T1000 (cell line): ENCODE data around the gene PPP1CA.
"Not testable (repeated sequence)": the region's sequence is repeated elsewhere in the genome, so short reads cannot be mapped to it uniquely, and the experiment has no call there.

ENCODE experiments used
- DNase-seq: peaks from one replicate; lab custom pipeline; 2025; ENCODE audit warnings: mixed read lengths; lab: John Stamatoyannopoulos, UW

PPP1CA gene

DNA sequence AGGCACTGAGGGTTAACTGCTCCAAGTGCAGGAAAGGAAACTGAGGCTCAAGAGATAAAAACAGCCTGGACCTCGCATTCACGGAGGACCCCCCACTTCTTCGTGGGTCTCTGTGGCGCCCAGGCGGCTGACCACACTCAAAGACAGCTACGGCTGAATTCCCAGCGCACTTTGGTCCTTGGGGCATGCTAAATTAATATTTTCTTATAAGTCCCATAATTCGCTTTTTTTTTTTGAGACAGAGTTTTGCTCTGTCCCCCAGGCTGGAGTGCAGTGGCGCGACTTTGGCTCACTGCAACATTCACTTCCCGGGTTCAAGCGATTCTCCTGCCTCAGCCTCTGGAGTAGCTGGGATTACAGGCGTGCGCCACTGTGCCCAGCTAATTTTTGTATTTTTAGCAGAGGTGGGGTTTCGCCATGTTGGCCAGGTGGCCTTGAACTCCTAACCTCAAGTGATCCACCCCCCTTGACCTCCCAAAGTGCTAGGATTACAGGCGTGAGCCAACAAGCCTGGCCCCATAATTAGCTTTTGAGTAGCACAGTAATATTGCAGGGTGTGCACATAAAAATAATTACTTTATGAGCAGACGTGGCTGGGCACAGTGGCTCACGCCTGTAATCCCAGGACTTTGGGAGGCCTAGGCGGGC lies 658 bp upstream of the PPP1CA start:
- DNase-seq, result not testable (repeated sequence)

DNA sequence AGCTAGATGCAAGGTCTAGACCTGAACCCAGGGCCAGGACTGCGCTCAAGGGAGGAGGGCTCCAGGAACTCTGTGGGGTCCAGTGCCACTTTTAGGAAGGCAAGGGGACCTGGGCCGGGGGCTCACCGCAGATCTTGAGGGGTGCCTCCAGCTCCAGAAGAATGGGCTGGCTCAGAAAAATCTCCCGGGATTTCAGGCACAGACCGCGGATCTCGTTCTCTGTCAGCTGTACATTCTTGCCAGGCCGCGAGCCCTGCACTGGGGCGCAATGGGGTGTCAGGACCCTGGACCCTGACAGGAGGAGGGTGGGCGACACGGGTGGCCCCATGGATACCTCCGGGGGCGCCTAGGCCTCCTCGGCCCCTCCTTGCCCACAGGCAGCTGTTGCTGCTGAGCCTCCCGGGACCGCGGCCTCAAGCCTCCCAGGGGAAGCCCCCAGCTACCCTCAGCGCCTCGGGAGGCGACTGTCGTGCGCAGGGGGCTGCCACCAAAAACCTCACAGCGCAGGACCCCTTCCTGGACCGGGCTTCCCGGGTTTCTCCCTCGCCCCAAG lies 640 bp downstream of the PPP1CA start:
- no peak for DNase-seq

DNA sequence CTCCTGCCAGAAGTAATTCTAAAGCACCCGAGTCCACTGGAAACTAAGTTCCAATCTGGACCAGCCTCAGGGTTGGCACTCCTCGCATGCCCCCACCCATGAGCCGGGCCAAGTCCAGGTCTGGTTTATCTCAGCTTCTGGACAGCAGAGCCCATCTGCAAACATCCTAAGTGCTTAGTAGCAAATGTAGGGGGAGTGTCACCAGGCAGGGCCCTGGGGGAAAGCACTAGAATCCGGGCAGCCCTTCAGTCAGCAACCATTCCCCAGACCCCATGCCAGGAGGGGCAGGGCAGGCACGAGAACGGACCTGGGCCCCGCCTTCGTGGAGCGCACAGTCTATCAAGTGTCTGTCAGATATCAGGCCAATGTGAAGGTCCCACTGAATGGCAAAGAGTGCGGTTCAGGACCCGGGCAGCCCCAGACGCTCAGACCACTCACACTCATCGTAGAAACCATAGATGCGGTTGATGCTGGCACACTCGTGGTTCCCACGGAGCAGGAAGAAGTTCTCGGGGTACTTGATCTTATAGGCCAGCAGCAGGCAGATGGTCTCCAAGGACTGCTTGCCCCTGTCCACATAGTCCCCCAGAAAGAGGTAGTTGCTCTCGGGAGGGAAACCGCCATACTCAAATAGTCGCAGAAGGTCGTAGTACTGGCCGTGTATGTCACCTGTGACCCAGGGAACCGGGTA lies 1.3 kb downstream of the PPP1CA start:
- DNase-seq, result no peak

DNA sequence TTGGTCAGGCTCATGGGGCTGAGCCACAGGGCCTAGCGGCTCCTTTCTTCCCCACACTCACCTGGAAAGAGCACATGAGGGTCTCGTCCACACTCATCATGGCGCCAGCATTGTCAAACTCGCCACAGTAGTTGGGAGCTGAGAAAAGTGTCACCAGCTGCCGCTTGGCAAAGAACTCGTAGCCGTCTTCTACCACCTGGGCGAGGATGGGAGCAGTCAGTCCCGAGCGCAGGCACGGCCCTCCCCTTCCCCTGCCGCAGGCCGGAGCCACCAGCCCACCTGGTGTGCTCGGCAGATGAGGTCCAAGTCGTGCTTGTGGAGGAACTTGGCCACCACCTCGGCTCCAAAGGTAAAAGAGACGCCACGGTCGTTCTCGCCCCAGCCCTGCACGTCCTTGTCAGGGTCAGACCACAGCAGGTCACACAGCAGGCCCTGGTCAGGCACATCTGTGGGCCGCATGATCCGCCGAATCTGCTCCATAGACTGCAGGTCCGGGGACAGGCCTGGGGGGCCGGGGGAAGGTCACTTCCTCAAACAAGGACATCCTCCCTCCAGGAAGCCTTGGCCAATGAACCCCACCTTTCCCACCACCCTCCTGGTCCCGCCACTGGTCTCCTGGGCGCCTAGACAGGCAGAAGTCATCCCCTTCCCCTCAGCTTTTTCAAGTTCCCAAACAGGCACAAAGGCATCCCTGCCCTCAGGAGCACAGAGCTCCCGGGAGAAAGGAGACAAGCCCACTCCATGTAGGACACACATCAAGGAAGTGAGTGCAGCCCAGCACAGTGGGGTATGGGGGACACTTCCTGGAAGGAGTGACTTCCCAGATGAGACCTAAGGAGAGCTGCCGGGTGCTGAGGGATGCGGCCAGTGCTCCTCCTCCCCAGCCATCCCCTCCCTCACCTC lies 2.7 kb downstream of the PPP1CA start:
- DNase-seq, result no peak

DNA sequence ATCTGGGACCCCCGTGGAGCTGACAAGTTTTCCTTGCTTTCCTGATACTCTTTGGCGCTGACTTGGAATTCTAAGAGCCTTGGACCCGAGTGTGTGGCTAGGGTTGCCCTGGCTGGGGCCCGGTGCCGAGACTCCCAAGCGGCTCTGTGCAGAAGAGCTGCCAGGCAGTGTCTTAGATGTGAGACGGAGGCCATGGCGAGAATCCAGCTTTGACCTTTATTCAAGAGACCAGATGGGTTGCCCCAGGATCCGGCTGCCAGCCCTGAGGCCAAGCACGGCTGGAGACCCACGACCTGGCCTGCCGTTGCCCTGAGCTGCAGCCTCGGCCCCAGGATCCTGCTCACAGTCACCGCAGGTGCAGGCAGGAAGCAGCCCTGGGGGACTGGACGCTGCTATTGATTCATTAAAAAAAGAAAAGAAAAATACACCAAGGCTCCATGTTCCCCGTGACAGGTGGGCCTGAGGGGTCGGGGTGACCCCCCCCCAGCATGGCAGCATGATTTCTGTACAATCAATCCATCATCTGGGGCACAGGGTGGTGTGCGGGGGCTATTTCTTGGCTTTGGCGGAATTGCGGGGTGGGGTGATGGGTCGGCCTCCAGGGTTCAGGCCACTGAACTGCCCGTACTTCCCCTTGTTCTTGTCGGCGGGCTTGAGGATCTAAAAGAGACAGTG lies 3.5 kb downstream of the PPP1CA start:
- no peak for DNase-seq

DNA sequence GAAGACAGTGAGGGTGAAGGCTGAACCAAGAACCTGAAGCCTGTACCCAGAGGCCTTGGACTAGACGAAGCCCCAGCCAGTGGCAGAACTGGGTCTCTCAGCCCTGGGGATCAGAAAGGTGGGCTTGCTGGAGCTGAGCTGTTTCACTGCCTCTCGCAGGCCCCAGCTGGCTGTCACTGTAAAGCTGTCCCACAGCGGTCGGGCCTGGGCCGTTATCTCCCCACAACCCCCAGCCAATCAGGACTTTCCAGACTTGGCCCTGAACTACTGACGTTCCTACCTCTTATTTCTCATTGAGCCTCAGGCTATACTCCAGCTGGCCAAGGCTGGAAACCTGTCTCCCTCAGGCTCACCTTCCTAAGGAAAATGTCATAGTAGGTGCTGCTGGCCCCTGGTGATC lies 4.1 kb downstream of the PPP1CA start:
- DNase-seq, result no peak

DNA sequence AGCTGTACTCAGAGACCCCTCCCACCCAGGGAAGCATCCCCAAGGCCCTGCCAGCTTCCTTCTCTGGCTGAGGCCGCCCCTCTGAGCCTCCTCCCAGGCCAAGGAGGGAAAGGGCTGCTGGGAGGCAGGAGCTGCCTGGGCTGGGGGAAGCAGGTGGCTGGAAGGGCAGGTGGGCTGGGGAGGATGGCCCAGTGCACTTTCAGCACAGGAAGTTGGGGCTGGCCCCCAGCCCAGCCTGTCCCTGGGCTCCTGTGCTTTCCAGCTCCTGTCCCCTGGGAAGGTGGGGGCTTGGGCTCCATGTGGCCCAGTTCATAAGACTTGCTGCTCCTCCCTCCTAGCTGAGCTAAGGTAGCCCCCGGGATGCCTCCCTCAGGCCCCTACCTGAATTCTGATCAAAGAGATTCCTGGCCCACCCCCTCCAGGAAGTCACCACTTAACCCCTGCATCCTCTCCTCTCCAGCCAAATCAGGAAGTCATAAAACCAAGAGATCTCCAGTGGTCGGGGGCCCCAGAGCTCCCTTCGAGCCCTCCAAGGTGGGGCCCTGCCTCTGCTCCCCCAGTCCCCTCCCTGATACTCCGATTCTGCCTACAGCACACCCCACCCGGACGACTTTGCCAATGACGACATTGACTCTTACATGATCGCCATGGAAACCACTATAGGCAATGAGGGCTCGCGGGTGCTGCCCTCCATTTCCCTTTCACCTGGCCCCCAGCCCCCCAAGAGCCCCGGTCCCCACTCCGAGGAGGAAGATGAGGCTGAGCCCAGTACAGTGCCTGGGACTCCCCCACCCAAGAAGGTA lies 4.9 kb downstream of the PPP1CA start:
- no peak for DNase-seq

DNA sequence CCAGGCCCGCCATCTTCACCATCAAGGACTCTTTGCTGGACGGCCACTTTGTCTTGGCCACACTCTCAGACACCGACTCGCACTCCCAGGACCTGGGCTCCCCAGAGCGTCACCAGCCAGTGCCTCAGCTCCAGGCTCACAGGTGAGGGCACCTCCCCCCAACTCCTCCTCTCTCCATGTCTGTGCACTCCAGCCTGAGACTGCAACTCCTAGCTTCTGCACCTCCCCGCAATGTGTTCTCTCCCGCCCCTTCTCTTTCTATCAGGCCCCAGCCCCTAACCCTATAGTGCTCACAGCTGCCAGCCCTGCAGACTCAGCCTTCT lies 5.4 kb downstream of the PPP1CA start:
- DNase-seq, result no peak

DNA sequence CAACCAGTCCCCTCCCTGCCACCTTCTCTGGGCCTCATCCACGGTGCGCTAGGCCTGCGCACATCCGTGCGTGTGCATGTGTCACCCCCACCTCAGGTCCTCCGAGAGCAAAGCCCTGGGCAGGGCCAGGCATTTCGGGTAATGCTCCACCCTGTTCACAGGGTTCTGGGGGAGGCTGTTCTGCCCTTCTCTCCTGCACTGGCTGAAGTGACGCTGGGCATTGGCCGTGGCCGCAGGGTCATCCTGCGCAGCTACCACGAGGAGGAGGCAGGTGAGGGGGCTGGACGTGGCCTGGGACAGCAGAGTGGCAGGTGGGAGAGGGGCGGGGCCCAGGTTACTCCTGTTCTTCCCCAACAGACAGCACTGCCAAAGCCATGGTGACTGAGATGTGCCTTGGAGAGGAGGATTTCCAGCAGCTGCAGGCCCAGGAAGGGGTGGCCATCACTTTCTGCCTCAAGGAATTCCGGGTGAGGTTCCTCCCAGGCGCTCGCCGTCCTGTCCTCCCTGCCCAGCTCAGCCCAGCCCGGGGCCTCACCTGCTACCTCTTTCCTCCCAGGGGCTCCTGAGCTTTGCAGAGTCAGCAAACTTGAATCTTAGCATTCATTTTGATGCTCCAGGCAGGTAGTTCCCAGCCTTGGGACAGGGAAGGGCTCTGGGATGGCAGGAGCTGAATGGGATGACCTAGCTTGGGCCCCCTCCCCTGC lies 6.0 kb downstream of the PPP1CA start:
- DNase-seq, result no peak

DNA sequence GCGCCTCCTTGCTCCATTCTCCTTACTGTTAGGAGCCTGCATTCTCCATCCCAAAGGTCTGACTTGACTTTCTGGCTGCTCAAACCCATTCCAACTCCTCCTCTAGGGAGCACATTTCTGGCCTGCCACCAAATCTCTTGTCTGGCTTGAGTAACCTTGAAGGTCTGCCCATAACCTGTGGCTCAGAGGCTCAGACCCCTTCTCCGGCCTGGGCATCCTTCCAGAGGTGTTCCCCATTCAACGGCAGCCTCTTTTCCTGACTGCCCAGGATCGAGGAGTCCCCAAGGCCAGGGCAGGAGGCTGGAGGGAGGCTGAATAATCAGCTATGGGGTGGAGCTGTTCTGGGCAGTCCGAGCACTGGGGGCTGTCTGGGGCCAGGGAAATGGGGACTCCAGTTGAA lies 7.7 kb downstream of the PPP1CA start:
- no peak for DNase-seq

DNA sequence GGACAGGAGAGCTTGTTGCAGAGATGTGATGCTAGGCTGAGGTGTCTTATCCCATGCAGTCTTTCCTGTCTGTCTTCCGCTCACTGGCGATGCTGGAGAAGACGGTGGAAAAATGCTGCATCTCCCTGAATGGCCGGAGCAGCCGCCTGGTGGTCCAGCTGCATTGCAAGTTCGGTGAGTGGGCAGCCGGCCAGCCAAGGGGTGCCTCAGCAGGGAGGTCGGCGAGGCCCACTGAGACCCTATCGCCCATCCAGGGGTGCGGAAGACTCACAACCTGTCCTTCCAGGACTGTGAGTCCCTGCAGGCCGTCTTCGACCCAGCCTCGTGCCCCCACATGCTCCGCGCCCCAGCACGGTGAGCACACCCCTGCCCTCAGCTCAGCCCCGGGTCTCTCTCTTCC lies 8.2 kb downstream of the PPP1CA start:
- DNase-seq, result no peak

DNA sequence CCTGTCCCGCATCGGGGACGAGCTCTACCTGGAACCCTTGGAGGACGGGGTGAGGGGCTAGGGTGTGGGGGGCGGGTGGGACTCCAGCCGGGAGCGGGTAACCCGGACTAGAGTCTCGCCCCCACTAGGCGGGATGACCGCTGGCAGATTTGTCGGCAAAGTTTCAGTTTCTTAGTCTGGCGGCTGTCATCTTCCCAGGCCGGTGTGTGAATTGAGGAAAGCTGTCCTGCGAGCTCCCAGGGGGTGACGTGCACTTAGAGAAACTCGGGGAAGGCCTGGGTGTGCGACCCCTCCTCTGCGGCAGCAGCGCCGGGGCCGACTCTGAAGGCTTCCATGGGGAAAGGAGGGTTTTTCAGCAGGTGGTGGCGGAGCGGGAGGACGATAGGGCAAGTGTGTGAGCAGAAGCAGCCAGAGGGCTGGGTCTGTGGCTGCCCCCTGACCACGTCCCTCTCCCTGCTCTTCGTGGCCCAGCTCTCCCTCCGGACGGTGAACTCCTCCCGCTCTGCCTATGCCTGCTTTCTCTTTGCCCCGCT lies 9.4 kb downstream of the PPP1CA start:
- no peak for DNase-seq

DNA sequence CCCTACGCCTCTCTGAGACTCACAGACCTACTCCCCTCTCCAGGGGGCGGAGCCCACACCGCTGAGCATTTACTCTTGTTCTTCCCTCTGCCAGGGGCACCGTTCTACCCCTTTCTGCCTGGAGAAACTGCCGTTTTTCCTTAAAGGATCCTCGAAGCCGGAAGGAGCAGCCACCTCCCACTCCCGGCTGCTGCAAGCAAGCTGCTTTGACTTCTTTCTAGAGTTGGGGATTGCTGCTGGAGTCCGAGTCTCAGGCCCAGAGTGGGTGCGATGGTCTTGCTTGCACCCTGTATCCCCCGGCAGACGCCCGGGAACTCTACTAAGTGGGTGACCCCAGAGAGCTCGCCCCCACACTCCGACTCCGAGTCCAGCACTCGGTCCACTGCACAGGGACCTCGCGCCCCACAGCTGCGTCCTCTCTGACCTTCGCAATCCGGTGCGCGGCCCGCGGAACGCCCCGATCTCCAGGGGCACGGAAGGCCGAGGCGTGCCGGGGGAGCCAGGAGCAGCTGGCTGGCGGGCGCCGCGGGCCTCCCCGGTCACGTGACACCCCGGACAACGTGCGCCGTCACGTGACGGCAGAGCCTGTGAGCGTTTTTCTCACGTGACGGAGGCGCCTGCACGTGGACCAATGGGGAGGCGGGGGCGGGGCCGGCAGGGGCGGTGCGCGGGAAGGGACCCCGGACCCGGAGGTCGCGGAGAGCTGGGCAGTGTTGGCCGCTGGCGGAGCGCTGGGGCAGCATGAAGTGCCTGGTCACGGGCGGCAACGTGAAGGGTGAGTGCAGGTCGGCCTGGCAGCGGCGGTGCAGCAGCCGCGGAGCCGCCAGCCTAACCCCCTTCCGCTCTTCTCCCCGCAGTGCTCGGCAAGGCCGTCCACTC lies 10.1 kb downstream of the PPP1CA start, which contains the start of gene RAD9A:
Gene RAD9A (plus strand): TSS at position 683 of the 879 bp plus-strand sequence. CDS start 59 bp downstream, at position 742.
- DNase-seq, result peak; percentile 85

DNA sequence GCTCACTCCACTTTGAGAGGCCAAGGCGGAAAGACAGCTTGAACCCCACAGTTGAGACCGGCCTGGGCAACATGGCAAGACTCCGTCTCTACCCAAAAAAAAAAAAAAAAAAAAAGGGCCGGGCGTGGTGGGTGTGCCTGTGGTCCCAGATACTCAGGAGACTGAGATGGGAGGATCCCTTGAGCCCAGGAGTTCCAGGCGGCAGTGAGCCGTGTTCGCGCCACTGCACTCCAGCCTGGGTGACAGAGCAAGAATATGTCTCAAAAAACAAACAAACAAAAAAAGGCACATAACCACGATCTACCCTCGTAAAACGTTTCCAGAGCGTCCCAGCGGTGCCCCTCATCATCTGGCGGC lies 10.7 kb downstream of the PPP1CA start:
- no peak for DNase-seq

DNA sequence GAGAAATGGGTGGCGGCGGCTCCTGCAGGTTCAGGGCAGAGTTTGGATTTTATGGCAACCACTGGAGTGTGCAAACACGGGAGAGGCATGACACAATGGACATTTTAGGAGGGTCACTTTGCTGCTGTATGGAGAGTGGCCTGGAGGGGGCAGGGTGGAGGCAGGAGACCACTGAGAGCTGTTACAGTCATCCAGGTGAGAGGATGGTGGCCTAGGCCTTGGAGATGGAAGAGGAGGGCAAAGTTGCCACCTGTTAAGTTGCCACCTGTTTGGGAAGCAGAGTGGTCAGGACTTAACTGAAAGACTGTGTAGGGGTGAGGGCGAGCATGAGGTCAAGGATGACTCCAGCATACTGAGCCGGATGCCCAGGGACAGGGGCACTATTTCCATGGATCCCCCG lies 12.2 kb downstream of the PPP1CA start:
- no peak for DNase-seq

DNA sequence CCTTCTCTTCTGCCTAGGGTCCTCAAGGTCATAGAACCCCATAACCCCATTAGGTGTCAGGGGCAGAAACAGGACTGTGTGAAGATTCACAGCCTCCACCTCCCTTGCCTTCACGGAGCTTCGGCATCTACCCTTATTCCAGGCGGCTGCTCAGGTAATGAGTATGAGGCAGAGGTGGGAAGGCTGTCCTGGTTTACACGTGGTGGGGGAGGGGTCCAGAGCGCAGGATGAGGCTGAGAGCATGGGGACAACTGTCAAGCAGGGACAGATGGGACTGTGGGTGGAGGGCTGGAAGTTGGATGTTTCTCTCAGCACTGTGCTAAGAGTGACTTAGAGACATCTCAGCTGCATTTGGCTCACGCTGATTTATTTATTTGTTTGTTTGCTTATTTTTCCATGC lies 14.1 kb downstream of the PPP1CA start:
- DNase-seq, result no peak

DNA sequence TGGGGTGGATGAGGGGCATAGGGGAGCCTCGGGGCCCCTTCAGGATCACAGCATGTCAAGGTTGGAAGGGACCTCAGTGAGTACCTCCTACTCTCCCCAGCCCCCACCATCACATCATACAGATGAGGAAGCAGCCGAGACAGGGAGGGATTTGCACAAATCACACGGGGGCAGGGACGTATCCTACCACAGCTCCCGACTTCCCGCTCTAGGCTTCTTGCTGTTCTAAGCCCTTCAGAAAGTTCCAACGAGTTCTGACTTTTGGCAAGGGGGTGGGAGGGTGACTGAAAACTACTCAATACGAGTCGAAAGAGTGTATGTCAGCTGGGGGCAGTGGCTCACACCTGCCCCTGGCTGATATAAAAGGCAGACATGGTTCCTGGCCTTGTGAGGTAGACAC lies 14.6 kb downstream of the PPP1CA start:
- no peak for DNase-seq

DNA sequence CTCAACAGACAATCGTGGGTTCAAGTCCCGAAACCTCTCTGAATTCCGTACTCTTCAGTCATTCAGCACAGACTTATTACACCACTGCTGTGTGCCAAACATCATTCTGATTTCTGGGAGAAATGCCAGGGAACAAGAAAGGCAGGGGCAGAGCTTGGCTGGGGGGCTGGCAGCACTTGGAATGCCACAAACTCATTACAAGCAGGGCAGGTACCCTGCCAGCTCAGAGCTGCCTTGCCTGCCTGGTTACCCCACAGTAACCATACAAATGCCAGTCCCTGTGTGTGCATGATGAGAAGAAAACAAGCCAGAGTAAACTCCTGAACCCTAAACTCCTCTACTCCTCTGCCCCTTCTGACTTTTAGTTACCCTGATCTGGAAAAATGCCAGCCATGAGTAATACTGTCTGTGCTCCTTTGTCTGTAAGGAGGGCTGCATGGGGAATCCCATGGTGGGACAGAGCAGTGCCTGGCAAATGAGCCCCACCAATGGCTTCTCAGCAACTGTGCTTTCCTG lies 16.7 kb downstream of the PPP1CA start:
- peak; percentile 25 for DNase-seq
